Measurements from ENCODE around the gene PPP1R1B.

The PPP1R1B gene

DNA sequence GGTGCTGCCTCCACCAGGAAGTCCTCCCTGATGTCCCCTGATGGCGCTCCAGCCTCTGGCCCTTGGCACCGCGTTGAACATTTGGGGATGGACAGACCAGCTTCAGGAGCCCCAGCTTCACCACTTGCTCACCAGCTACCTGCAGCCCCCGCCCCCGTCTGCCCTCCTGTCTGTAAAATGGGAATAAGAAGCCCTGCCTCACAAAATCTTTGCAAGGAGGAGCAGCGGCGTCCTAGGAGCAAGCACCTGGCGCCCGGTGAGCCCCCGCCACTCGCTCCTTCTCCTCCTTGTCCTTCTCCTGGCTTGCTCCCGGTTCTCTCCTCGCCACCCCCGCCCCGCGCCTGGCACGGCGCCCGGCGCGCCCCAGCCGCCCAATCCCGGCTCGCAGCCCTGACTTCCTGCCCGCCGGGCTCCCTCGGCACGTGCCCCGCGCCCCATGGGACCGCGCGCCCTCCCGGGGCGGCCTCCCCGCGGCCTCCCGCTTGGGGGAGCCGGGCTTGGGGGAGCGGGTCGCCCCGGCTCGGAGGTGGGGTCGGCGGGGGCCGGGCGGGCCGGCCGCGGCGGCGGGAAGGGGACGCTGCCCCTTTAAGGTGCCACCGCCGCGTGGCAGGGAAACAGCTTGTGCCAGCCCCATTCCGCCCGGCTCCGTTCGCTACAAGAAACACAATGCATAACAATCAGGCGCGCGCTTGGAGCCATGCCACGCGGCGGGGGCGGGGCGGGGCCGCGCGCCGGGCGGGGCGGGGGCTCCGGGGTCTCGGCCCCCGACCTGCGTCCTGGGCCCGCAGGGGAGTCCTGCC is 9.1 kb upstream of the PPP1R1B start:
- DNase-seq = peak; percentile 65

DNA sequence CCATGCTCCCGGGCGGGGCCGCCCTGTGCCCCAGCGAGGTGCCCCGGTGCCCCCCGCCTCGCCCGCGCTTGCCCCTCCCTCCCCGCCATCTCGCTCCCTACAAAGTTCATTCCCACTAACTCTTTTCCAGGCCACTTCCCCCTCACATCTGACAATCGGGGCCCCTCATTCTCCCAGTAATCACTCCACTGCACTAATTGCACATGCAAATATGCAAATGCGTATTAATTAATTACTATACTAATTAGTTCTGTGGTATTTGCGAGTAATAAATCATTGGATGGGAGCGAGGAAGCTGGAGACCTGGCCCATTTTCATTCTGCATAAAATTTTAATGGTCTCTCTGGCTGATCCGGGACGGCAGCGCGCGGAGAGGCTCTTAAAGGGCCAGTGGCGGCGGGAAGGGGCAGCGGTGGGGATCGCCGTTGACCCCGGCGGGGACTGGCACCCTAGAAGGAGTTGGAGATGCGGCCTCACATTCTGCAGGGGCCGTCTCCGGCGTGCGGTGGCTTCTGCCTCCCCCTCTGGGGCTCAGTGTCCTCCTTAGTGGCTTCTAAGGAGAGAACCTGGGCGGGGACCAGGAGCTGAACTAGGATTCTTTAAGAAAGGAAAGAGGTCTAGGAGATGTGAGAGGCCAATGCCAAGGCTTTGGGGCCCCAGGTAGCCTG is 8.4 kb upstream of the PPP1R1B start:
- DNase-seq = no peak

DNA sequence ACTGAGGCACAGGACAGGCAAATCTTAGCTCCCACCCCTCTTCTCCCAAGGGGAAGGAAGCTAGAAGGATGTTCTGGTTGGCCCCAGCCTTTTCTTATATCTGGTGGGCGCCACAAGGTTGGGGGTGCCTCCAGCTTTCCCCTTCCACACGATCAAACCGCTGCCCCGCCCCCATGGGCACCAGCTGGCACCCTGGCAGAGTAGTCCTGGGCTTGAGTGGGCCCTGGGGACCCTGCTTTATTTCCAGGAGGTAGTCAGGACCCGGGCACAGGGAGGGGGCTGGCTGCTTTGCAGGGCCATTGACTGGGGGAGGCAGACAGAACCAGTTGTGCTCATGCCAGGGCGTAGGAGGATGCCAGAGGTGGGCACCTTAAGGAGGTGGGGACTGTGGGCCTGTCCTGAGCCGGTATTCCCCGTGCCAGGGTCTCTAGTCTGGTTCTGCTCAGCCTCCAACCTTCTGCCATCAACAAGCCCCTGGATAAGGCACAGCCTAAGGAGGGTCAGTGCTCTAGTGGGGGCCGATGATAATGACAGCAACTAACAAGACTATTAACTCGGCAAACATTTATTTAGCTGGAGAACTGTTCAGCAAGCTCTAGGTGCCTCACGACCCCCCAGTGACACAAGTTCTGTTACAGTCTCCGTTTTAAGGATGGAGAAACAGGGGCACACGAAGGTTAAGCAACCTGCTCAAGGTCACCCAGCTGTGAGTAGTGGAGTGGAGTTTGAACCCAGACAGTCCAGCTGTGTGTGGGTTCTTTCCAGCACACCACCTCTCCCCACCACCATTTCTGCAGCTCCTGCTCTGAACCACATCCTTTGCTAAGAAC is 7.6 kb upstream of the PPP1R1B start:
- no peak for DNase-seq

DNA sequence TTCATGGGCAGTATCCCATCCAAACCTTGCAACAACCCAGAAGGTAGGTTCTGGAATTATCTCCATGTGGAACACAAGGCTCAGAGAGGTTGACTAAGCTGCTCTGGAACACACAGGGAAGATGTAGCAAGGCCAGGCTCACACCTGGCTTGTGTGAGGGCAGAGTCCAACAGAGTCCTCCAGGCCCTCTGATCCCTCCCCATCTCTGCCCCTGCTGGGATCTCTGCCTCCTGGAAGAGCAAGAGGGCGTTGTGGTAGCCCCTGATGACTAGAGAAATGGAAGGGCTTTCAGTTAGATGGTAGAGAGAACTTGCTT is 7.0 kb upstream of the PPP1R1B start:
- DNase-seq = no peak

DNA sequence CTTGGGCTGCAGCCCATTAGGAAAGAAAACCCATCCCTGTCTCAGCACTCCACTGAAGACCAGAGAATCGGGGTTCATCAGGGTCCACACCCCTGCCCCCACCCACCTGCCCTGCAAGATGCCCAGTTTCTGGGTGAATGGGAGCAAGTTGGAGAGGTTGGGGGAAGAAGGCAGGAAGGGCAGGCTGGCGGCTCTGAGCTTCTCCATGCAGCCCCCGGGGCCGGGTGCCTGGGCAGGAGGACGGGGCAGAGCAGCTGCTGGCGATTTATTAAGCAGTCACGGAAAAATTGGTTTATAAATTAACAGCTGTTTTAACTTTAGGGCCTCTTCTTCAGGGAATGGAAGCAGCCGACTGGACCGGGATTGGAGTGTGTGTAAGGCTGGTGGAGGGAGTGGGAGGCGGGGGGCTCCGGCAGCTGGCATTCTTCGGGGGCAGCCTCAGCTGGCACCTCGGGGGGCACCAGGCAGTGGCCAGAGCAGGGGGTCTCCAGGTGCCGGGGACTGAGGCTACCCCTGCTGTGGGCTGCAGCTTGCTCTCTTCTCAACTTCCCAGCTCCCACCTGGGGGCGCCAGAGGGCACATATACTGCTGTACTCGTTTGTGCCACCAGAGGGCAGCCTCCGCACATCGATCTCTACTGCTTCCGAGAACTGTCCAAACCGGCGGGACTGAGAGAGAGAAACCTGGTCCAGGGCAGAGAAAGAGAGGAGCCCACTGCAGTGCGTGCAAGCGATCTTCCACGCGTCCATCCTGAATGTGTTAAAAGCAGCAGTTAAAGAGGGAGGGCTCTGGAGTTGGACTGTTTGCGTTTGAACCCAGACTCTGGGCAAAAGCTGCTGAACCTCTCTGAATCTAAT is 5.0 kb upstream of the PPP1R1B start:
- DNase-seq = peak; percentile 90

DNA sequence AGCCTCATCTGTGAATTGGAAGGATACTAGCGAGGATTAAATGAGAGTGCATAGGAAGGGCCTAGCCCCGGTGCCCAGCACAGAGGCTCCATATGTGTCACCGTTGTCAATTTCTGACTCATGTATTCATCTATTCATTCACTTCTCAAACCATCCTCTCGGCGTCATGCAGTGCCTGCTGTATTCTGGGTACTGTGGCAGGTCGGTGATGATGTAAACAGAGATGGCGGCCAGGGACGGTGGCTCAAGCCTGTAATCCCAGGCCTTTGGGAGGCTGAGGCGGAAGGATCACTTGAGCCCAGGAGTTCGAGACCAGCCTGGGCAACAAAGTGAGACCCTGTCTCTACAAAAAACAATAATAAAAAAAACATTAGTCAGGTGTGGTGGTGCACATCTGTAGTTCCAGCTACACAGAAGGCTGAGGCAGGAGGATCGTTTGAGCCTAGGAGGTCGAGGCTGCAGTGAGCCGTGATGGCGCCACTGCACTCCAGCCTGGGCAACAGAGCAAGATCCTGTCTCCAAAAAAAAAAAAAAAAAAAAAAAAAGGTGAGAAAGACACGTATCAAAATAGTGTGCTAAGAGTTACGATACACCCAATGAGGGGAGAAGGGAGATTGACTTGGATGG is 4.3 kb upstream of the PPP1R1B start:
- peak; percentile 91 for DNase-seq

DNA sequence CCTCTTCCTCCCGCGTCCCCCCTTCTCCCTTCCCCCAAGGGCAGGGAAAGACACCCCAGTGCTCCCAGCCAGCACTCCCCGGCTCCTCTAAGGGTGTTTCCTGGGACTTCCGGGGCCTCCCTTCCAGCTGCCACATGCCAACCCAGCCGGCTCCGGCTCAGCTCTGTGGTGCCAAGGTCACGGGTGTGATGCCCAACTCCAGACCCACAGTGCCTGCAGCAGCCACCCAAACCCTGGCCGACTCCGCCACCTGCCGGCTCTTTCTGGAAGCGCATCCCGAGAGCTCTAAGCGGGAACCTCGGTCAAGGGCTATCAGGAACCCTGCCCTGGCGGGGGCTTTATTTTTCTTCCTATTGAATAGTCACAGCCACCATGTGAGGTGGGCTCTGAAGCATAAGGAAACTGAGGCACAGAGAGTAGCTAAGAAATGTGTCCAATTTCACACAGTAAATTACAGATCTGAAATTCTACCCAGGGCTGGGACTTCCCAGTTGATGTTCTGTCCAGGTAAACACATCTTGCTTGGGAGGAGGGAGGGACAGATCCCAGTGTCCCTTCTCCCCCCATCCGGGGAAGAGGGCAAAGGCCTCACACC is 3.3 kb upstream of the PPP1R1B start:
- DNase-seq = peak; percentile 91

DNA sequence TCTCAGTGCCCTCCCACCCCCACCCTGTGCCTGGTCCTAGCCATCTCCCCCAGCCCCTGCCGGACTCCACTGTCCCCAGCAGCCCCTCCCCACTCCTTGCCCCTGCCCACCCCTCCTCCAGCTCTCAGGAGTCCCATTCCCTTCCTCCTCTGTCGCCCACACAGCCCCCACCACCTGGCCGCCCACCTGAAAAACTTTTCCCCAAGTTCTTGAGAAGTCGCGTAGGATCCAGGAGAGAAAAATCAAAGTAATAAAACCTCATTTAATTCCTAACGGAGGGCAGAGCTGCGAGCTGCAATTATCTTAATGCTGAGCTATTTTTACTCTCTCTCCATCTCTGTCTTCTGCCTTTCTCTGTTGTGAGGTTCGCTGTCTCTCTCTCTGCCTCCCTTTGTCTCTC is 2.4 kb upstream of the PPP1R1B start:
- DNase-seq = no peak

DNA sequence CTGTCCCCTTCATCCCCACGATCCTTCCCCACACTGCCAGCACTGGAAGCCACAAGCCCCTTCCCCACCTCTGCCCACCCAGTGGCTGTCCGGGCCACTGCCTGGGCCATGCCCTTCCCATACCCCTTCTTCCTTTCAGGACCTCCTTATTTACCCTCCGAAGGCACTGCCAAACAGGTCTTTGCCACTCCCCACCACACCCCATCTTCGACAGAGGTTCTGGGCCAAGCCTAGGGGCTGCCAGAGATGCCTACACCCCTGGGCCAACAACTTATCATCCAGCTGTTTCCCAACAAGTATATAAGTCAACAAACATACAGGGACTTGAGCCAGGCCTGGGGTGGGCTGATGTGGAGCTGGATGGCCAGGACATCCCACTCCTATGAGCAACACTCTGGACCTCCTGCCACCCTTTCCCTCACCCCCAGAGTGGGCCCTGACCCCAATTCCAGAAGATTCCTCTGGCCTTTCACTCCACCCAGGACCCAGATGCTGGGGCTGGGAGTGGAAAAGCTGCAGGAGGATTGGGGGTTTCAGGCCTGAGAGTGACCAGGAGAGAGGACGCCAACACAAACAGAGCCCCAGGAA is 1.5 kb upstream of the PPP1R1B start:
- no peak for DNase-seq

DNA sequence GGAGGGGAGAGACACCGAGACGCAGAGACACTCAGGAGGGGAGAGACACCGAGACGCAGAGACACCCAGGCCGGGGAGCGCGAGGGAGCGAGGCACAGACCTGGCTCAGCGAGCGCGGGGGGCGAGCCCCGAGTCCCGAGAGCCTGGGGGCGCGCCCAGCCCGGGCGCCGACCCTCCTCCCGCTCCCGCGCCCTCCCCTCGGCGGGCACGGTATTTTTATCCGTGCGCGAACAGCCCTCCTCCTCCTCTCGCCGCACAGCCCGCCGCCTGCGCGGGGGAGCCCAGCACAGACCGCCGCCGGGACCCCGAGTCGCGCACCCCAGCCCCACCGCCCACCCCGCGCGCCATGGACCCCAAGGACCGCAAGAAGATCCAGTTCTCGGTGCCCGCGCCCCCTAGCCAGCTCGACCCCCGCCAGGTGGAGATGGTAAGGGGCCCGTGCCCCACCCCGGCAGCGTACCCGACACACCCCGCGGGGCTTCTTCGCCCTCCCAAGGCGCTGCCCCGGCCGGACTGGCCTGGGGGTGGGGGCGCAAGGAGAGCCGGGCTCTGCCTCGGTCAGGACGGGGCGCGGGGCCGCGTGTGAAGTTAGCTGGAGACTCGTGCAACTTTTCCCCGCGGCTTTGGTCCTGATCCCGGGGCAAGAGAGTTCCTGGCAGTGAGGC is 427 bp downstream of the PPP1R1B start:
- no peak for DNase-seq

DNA sequence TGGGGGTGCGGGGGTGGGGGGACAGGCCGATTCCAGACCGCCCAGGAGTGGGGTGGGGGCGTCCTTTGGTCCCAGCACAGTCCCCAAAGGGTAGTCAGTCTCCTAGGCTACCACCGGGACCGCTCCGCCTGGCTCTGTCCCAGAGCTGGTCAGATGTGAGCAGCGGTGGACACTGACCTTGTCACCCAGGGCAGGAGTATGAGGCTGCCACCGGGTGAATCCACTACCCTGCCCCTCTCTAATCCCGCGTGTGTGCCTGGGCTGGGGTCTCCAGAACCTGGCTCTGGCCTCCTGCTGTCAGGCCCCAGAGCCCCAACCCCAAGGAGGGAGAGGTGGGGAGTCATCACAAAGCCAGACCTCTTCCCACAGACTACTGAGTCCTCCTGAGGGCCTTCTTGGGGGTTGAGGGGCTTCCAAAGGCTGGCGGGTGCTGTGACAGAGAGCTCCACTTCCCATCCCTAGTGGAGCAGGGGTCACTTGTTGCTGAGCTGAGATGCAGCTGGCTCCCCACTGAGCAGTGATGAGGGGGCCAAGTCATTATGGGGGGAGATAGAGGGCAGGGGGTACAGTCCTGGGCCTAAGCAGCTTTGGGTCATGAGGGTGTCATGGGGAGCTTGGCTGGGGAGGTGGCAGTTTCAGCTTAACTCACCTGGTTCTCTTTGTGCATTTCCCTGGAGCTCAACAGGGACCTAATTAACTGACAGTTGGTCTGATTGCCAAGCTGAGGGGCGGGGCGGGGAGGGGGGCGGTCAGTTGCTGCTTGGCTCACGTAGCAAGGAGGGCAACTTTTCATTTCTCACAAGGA is 1.2 kb downstream of the PPP1R1B start:
- no peak for DNase-seq

DNA sequence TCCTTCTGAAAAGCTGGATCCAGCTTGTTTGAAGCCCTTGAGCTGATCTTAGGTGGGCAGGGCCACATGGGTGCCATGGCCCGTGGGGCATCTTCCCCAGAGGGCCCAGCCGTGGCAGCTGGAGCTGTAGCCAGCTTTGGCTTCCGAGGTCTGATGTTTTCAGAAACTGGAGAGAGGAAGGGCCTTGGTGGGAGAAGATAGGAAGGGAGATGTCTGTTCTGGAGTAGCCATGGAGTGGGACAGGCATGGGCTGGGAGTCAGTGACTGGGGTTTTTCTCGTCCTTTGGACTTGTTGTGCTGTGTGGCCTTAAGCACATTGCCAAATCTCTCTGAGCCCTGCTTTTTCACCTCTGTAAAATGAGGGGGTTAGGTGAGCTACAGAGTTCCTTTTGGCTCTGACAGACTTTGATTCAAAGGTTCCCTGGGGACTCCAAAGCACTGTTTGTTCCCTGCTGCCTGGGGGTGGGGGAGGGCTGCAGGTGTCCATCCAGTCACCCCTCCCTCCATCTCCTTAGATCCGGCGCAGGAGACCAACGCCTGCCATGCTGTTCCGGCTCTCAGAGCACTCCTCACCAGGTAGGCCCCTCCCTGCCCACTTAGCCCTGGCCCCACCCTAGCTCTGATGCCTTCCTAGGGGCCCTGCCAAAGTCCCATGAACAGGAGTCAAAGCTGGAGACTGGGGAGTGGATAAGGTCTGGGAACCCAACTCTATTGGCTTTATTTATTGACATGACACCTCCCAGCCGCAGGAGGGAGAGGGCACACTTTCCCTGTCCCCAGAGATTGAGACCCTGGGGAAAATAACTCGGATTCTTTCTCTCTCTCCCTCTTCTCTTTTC is 2.1 kb downstream of the PPP1R1B start:
- DNase-seq = no peak

DNA sequence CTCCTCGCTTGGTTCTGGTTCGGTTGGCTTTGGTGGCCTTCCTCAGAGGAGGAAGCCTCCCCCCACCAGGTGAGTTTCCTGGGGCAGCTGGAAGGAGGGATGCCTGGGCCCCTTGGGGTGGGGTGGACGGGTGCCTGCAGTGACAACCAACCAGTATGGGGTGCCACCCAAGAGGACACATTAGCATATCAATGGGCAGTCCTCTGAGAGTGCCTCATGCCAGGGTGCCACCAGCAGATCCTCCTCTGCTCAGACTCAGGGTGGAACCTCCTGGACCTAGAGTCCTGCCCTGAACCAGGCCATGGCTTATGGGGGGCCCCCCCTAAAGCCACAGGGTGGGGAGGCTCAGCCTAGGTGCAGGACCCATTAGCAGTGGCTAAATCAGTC is 2.7 kb downstream of the PPP1R1B start:
- DNase-seq = no peak

DNA sequence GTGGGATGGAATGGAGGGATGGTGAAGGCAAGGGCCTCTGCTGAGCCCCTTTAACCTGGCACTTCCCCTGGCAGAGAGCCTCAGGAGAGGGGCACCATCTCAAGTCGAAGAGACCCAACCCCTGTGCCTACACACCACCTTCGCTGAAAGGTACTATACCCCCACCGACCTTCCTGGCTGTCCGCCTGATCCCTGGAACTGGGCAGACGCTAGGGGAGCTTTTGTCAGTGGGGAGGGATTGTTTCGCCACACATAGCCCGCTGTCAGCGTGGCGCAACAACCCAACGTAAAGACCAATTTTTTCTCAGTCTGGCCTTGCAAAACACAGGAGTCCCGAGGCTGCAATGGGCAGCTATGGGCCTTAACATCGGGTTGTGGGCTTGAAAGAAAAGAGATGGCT is 3.1 kb downstream of the PPP1R1B start:
- DNase-seq = no peak

DNA sequence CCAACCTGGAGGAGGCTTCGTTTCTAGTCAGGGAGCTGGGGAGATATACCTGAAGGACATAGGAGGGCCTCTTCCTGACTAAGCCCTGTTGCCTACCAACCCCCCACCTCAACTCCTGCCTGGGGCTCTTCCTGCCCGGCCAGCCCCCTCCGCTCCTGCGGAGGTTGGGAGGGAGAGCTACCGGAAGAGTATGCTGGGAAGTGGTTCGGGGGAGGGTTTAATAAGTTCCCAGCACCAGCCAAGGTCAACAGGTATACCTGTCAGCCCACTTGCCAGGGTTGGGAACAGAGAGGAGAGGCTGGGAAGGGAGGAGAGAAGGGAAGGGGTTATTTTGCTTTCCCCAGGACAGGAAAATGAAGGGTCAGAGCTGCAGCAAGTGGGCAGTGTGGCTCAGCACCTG is 4.7 kb downstream of the PPP1R1B start:
- no peak for DNase-seq

DNA sequence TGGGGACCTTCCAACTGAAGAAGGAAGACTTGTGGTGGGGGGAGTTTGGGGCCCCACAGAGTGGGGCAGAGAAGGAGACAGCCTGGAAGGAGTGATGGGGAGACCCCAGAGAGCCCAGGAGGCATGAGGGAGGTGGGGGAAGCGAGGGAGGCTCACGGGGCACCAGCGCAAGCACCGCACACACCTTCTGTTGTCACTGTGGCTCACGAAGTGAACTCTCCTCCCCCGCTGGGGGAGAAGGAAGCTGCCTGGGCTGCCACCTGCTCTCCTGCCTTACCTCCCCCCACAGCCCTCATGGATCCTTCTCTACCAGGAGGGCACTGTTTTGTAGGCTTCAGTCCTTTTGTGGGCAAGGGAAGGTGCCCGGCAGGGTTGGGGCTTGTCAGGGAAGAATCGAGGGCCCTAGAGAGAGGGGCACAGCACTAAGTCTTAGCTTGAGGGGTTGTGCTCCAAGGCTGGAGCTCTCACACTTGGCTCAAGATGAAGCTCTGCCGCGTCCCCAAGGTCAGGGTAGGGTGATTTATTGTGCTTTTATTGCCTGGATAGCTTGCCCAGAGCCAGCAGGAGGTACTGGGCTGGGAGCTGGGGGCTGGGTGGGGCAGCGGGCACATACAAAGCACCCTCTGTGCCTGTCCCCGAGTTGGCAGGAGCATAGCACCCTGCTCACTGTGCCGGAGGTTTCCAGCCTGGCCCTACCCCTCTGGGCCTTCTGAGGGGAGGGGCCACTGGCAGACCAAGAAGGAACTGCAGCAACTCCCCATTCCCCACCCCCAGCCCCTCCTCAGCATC is 5.6 kb downstream of the PPP1R1B start:
- no peak for DNase-seq

DNA sequence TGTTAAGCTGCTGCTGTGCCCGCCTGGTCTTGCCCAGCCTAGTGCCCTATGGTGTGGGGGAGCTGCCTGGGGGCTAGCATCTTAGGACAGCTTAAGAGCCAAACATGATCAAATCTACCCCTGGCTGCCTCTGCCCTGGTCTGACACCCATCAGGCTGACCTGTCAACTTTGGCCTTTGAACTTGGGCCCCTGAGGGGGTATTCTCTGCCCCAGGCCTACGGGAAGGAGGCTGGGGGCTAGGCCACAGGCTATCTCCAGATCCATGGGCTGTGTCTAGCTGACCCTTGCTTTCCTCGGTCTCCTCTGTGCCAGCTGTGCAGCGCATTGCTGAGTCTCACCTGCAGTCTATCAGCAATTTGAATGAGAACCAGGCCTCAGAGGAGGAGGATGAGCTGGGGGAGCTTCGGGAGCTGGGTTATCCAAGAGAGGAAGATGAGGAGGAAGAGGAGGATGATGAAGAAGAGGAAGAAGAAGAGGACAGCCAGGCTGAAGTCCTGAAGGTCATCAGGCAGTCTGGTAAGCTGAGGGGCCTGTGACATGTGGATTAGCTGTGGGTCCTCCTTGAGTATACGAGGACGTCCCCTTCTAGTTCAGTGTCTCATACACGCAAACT is 6.9 kb downstream of the PPP1R1B start:
- DNase-seq = no peak

DNA sequence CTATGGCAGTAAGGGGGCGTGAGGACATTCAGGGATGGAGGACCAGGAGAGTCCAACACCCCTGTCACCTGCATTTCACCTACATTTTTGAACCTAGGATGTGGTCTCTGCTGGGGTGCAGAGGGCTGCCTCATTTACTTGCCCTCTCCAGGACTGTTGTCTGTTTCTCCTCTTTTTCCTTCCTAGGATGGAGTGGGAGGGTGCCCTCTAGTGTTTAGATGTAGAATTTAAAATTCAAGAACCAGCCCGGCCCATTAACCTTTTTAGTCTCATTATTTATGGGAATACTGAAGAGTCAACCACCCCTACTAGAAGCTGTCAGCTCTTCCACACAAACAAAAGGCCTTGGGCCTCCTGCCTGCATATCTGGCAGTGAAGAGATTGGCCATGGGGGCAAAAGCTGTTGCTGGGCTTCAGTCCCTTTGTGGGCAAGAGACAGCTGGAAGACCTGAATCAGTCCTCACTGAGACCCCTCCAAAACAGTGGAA is 7.7 kb downstream of the PPP1R1B start:
- DNase-seq = peak; percentile 52

All from activated CD4-positive, alpha-beta T cell treated with anti-CD3 and anti-CD28 coated beads, Interleukin-10, Interleukin-2, amounts not matched to agents 100 ng/mL and 50 ng/mL, durations not matched to agents 16 hours and 8 hours (primary cell).